ENCODE measurements around the gene LAMA4.

Gene LAMA4

GRCh38 chr6:112270756-112271155 lies 16.4 kb upstream of the LAMA4 start:
- no peak for DNase-seq

- DNase-seq, result no peak
Observed at GRCh38 chr6:112269979-112270566, 15.7 kb upstream of the LAMA4 start.

GRCh38 chr6:112269114-112269513 lies 14.7 kb upstream of the LAMA4 start:
- DNase-seq, result peak; percentile 1

GRCh38 chr6:112268654-112269053 lies 14.3 kb upstream of the LAMA4 start:
- no peak for DNase-seq

- no peak for DNase-seq
Observed at GRCh38 chr6:112268019-112268418, 13.7 kb upstream of the LAMA4 start.

GRCh38 chr6:112266331-112266730 lies 12.0 kb upstream of the LAMA4 start:
- DNase-seq, result peak; percentile 18

- DNase-seq, result no peak
Observed at GRCh38 chr6:112259337-112259675, 4.9 kb upstream of the LAMA4 start.

GRCh38 chr6:112258642-112259336 lies 4.4 kb upstream of the LAMA4 start:
- no peak for DNase-seq

GRCh38 chr6:112257178-112257855 lies 3.0 kb upstream of the LAMA4 start:
- DNase-seq, result no peak

- no peak for DNase-seq
Observed at GRCh38 chr6:112254921-112255320, 554 bp upstream of the LAMA4 start.

- DNase-seq, result no peak
Observed at GRCh38 chr6:112253498-112253840, 898 bp downstream of the LAMA4 start.

- no peak for DNase-seq
Observed at GRCh38 chr6:112252571-112253497, 1.5 kb downstream of the LAMA4 start.

- no peak for DNase-seq
Observed at GRCh38 chr6:112251171-112251875, 3.0 kb downstream of the LAMA4 start.

- no peak for DNase-seq
Observed at GRCh38 chr6:112249489-112249888, 4.9 kb downstream of the LAMA4 start.

GRCh38 chr6:112247275-112247674 lies 7.1 kb downstream of the LAMA4 start:
- no peak for DNase-seq

- DNase-seq, result no peak
Observed at GRCh38 chr6:112245511-112246203, 8.7 kb downstream of the LAMA4 start.

- no peak for DNase-seq
Observed at GRCh38 chr6:112243861-112244827, 10.2 kb downstream of the LAMA4 start.

- no peak for DNase-seq
Observed at GRCh38 chr6:112241820-112242429, 12.4 kb downstream of the LAMA4 start.

GRCh38 chr6:112237595-112237994 lies 16.8 kb downstream of the LAMA4 start:
- DNase-seq, result no peak

GRCh38 chr6:112237066-112237465 lies 17.3 kb downstream of the LAMA4 start:
- no peak for DNase-seq

Measured in GDM1 (cell line).